CD4-positive, alpha-beta T cell treated with Interleukin-4 for 1 hour (primary cell): ENCODE measurements around the gene AGAP1.

Experiments
- DNase-seq, 2 donors: peaks; one replicate each; pipeline ENCODE4 v3.0.0-alpha.2; 2020 to 2022

AGAP1 gene

GRCh38 chr2:236158969-236159777, 665.3 kb downstream of the AGAP1 start:
- no peak for DNase-seq

- no peak for DNase-seq
Observed at GRCh38 chr2:236159778-236160170, 665.9 kb downstream of the AGAP1 start.

GRCh38 chr2:236160366-236161081, 666.7 kb downstream of the AGAP1 start:
- DNase-seq, result no peak

GRCh38 chr2:236161082-236161462, 667.2 kb downstream of the AGAP1 start:
- no peak for DNase-seq

- no peak for DNase-seq
Observed at GRCh38 chr2:236161531-236161930, 667.7 kb downstream of the AGAP1 start.

- no peak for DNase-seq
Observed at GRCh38 chr2:236162031-236162845, 668.4 kb downstream of the AGAP1 start.

GRCh38 chr2:236162882-236163470, 669.1 kb downstream of the AGAP1 start:
- DNase-seq, result no peak

GRCh38 chr2:236163471-236164200, 669.8 kb downstream of the AGAP1 start:
- no peak for DNase-seq

- DNase-seq, result no peak
Observed at GRCh38 chr2:236164201-236164924, 670.5 kb downstream of the AGAP1 start.

GRCh38 chr2:236164925-236165841, 671.3 kb downstream of the AGAP1 start:
- DNase-seq, result no peak

GRCh38 chr2:236165842-236166795, 672.3 kb downstream of the AGAP1 start:
- DNase-seq, result no peak

- no peak for DNase-seq
Observed at GRCh38 chr2:236166796-236167296, 673.0 kb downstream of the AGAP1 start.

GRCh38 chr2:236167297-236168109, 673.7 kb downstream of the AGAP1 start:
- DNase-seq, result no peak

- no peak for DNase-seq
Observed at GRCh38 chr2:236168110-236169080, 674.6 kb downstream of the AGAP1 start, which contains the start of gene GBX2. GBX2 (minus strand) TSS chr2:236168386; CDS start chr2:236167971, 415 bp downstream.

GRCh38 chr2:236169151-236169721, 675.4 kb downstream of the AGAP1 start:
- no peak for DNase-seq
